Kidney (tissue), 14 donors: Measurements from ENCODE around the gene PALB2. TPM values are rescaled to one million over a fixed set of nuclear protein-coding genes. Genes with fewer than 3 reads are reported as not detected.

ENCODE experiments used
- DNase-seq, 5 donors: peaks; one replicate each; pipeline ENCODE4 v3.0.0-alpha.2; 2013 to 2020
- FAIRE-seq: peaks from 2 replicates; lab custom pipeline; 2012; peaks lifted over from hg19 to GRCh38; lab: Jason Lieb, UNC
- H3K27ac ChIP-seq, 2 donors: one replicate each; pipeline ENCODE4 v1.7.0; 2013; ENCODE audit warnings: low read depth in 2 of 2, low read length in 2 of 2, inconsistent platforms in 1 of 2
- H3K27me3 ChIP-seq: one replicate; pipeline ENCODE4 v1.7.1; 2013; ENCODE audit warnings: low read length, inconsistent platforms; ENCODE audit not compliant: control insufficient read depth, insufficient read depth
- H3K36me3 ChIP-seq, 3 donors: one replicate each; pipeline versions ENCODE4 v1.7.0 to v1.7.1; 2013; ENCODE audit warnings: low read length in 3 of 3, control low read depth in 1 of 3, inconsistent platforms in 1 of 3; ENCODE audit not compliant: insufficient read depth in 3 of 3, control insufficient read depth in 2 of 3
- H3K4me1 ChIP-seq, 3 donors: one replicate each; pipeline versions ENCODE4 v1.7.0 to v1.7.1; 2013; ENCODE audit warnings: low read length in 3 of 3, inconsistent platforms in 1 of 3, low read depth in 1 of 3; ENCODE audit not compliant: control insufficient read depth in 2 of 3, insufficient read depth in 2 of 3
- H3K4me3 ChIP-seq, 3 donors: one replicate each; pipeline versions ENCODE4 v1.7.0 to v1.8.1; 2013; ENCODE audit warnings: low read length in 3 of 3, control low read depth in 1 of 3, inconsistent platforms in 1 of 3
- H3K9ac ChIP-seq, 3 donors: one replicate each; pipeline versions ENCODE4 v1.7.0 to v1.7.1; 2013; ENCODE audit warnings: low read length in 3 of 3, control low read depth in 1 of 3, inconsistent platforms in 1 of 3
- H3K9me3 ChIP-seq, 3 donors: one replicate each; pipeline versions ENCODE4 v1.7.0 to v1.7.1; 2013; ENCODE audit warnings: low read length in 3 of 3, control low read depth in 1 of 3, inconsistent platforms in 1 of 3; ENCODE audit not compliant: control insufficient read depth in 2 of 3, insufficient read depth in 1 of 3
- CTCF ChIP-seq: IDR thresholded peaks from 3 replicates; pipeline ENCODE4 v1.5.1; 2012; ENCODE audit warnings: mild to moderate bottlenecking, moderate library complexity, borderline replicate concordance; ENCODE audit not compliant: insufficient read depth; ENCODE audit errors: extremely low read depth
- intact Hi-C: fragments of 100-400 bp; cut with DNase I; formaldehyde crosslinking; loops from one replicate; pipeline ENCODE4 v1.11.1; 2022
- polyA plus RNA-seq: library from polyadenylated mRNA; stranded (reverse); fragments of 350-450 nt; fragmentation: Illumina TruSeq; extraction: RNeasy Lipid Tissue Mini Kit (QIAGEN cat#74804); gene quantifications from one replicate; pipeline ENCODE4 v1.2.3, GENCODE V29; 2014; ENCODE audit warnings: low read depth, low replicate concordance; ENCODE audit not compliant: insufficient read depth
- total RNA-seq: library from RNA; stranded (reverse); fragmentation: NEBNext Ultra II Directional; extraction: Animal tissue kit (Norgen Biotek cat#: 25700); gene quantifications from one replicate; pipeline ENCODE4 v1.2.1, GENCODE V29; 2021
- donor health status: control.
- donor health status: control.
- donor health status: control.
- donor health status: control.
- donor health status: control.
- donor health status: DM: yes; HTN: yes; CAD: no.
- donor health status: Normal renal cell carcinoma (clear cell type).

Gene PALB2
- total and polyA plus RNA-seq, 2 donors from 2014 or later = 5.7 to 11.7 TPM

DNA sequence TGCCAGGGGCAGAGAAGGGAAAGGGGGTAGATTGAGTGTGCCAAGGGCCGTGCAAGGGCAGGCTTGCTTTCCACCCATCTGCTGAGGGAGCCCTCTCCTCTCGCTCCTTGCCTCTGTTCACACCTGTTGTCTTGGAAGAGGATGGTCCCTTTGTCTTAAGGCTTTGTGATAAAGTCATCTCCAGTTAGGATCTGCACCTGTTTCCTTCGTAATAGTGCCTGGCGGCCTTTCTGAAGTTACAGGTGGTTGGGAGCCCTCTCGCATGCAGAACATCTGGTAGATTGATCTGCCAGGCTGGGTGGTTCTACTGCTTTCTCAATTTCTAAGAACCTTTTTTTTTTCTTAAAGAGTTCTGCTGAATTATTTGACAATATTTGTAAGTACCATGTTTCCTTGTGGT, 67.3 kb downstream of the PALB2 start:
- peaks cover 5 to 33% (median 15%) of the 10 kb centered on the region in 3 donors for H3K36me3 ChIP-seq
- intact Hi-C loops = no loop called here
- H3K9me3 ChIP-seq = no peaks in the 10 kb centered on the region
- H3K4me1 ChIP-seq = no peaks in the 10 kb centered on the region
- TF ChIP-seq CTCF = no peak
- no peak overlapping the region for H3K27ac ChIP-seq
- DNase-seq = no peak
- FAIRE-seq = no peak
- H3K9ac ChIP-seq = no peak overlapping the region
- no peaks in the 10 kb centered on the region for H3K27me3 ChIP-seq
- H3K4me3 ChIP-seq = no peak overlapping the region

GRCh38 chr16:23572394-23572793, 68.7 kb downstream of the PALB2 start:
- no peak overlapping the region for H3K4me3 ChIP-seq
- DNase-seq (no peak), FAIRE-seq (no peak)
- intact Hi-C loops = no loop called here
- H3K9ac ChIP-seq = no peak overlapping the region
- H3K4me1 ChIP-seq = no peaks in the 10 kb centered on the region
- TF ChIP-seq CTCF = no peak
- no peaks in the 10 kb centered on the region for H3K27me3 ChIP-seq
- no peak overlapping the region for H3K27ac ChIP-seq
- no peaks in the 10 kb centered on the region for H3K9me3 ChIP-seq
- H3K36me3 ChIP-seq = peaks cover 7 to 27% (median 19%) of the 10 kb centered on the region in 3 donors

DNA sequence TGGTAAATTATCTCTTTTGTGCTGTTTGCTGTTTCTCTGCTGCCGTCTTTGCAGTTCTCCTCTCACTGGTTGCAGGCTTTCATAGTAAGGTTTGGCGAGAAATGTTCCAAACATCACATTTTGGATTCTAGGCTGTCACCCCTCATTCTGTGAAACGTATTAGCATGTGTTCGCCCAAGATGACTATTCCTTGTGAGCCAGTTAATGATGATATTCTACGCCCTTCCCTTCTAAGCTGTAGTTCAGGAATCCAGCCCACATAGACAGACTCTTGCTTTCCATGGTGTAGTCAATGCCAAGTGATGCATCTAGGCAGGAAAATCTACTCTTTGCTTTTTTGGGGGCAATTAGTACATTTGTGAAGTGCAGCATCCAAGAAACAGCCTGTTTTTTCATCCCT, 69.2 kb downstream of the PALB2 start:
- Histone ChIP-seq H3K9ac (no peak overlapping the region), H3K4me1 (no peaks in the 10 kb centered on the region), H3K9me3 (no peaks in the 10 kb centered on the region), H3K27ac (no peak overlapping the region), H3K27me3 (no peaks in the 10 kb centered on the region), H3K4me3 (no peak overlapping the region), H3K36me3 (peaks cover 8 to 29% (median 22%) of the 10 kb centered on the region in 3 donors)
- intact Hi-C loops = no loop called here
- FAIRE-seq = no peak
- DNase-seq = no peak
- TF ChIP-seq CTCF = no peak
